Measurements from ENCODE around the gene PTCRA. TPM values are rescaled to one million over a fixed set of nuclear protein-coding genes. Genes with fewer than 3 reads are reported as not detected.
"Not testable (repeated sequence)": the region's sequence is repeated elsewhere in the genome, so short reads cannot be mapped to it uniquely, and the experiment has no call there.

The PTCRA gene
- total RNA-seq, 1 donor from 2014 or later = not detected

DNA sequence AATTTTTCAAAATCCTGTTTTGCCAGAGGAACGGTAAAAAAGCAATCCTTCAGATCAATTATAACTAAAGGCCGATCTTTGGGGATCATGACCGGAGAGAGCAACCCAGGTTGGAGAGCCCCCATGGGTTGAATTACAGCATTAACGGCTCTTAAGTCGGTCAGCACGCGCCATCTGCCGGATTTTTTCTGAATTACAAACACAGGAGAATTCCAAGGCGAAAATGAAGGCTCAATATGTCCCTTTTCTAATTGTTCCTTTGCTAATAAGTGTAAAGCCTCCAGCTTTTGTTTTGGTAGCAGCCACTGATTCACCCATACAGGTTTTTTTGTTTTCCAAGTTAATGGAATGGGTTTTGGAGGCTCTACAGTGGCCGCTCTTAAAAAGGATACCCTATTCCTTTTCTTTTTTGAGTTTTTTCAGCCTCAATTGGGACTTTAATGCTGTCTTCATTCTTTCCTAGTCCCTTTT is 16.9 kb upstream of the PTCRA start:
- peaks cover 18% of the 10 kb centered on the region for H3K4me1 Mint-ChIP-seq
- no peak overlapping the region for H3K4me3 Mint-ChIP-seq
- no peaks in the 10 kb centered on the region for H3K36me3 Mint-ChIP-seq (ENCODE audit: low read depth)
- H3K27ac Mint-ChIP-seq = no peak overlapping the region
- no peak for ATAC-seq (ENCODE audit: low read depth)
- H3K9me3 Mint-ChIP-seq = no peaks in the 10 kb centered on the region
- DNase-seq = no peak
- ChIA-PET CTCF (interaction anchor here (0.7 to 2.1 kb wide), 4 partner anchors 19 to 237 kb away, joined by 3 to 7 read pairs (median 4); partner anchors contain the start of genes KLHDC3, MEA1 and RPL7L1), POLR2A (interaction anchor here (1.1 kb wide), 1 partner anchor 172 kb away, joined by 4 read pairs; no protein-coding TSS in a partner anchor)
- intact Hi-C loops (cut with micrococcal nuclease) = loop anchor here (1.0 to 10.0 kb wide), 6 partner anchors 20 to 1114 kb away; partner anchors contain the start of genes LRRC73, POLR1C, PRICKLE4 and RPL7L1
- peak; percentile 41 for TF ChIP-seq CTCF (IDR thresholded peaks at IDR 0.05)
- no peaks in the 10 kb centered on the region for H3K27me3 Mint-ChIP-seq

DNA sequence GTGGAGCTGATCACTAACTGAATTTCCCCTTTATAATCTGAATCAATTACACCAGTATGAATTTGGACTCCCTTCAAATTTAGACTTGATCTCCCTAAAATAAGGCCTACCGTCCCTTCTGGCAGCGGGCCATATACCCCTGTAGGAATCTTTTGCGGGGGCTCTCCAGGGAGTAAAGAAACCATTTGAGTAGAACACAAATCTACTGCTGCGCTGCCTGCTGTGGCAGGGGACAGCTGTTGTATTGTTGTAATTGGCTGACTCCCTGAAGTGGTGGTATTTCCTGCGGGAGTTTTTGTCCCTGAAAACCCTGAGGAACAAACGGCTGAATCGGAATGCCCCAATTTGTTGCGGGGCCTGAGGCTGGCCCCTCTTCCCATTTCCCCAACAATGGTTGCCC is 16.0 kb upstream of the PTCRA start:
- POLR2A ChIA-PET = interaction anchor here (1.5 to 2.0 kb wide), 4 partner anchors 30 to 244 kb away, joined by 4 to 5 read pairs (median 4); partner anchors contain the start of genes KLC4 and MRPL2
- Mint-ChIP-seq H3K4me1 (peaks cover 12% of the 10 kb centered on the region), H3K27ac (no peak overlapping the region), H3K4me3 (no peak overlapping the region), H3K36me3 (ENCODE audit: low read depth) (no peaks in the 10 kb centered on the region), H3K9me3 (no peaks in the 10 kb centered on the region), H3K27me3 (no peaks in the 10 kb centered on the region)
- intact Hi-C loops (cut with micrococcal nuclease) = loop anchor here (1.0 to 10.0 kb wide), 7 partner anchors 21 to 1115 kb away; partner anchors contain the start of genes GNMT, LRRC73, POLR1C and PRICKLE4
- ATAC-seq (ENCODE audit: low read depth) (no peak), DNase-seq (no peak)
- CTCF ChIA-PET = interaction anchor here (0.8 to 3.2 kb wide), 8 partner anchors 20 to 638 kb away, joined by 3 to 22 read pairs (median 4); partner anchors contain the start of genes CUL7, DNPH1 and RPL7L1
- TF ChIP-seq CTCF (IDR thresholded peaks at IDR 0.05) = no peak

DNA sequence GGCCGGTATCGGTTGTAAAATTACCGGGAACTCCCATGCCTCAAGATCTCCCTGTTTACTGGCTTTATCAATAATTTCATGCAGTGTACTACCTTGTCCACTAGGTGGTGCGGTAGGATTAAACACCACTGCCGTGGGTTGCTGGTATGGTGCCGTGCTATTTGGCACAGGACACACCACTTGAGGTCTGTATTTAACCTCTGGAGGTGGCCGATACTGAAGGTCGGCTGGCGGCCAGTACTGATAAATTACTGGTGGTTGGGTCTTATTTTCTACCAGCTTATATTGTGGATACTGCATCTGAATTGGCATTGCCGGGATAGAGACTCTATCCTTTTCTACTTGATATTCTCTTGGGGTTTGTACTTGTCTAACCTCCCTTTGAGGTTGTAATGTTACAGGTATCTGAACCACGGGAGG is 14.3 kb upstream of the PTCRA start:
- DNase-seq (no peak), ATAC-seq (ENCODE audit: low read depth) (peak; percentile 100)
- no peak overlapping the region for H3K27ac Mint-ChIP-seq
- H3K9me3 Mint-ChIP-seq = no peaks in the 10 kb centered on the region
- ChIA-PET POLR2A (interaction anchor here (1.5 to 2.0 kb wide), 4 partner anchors 28 to 242 kb away, joined by 4 to 5 read pairs (median 4); partner anchors contain the start of genes KLC4 and MRPL2), CTCF (interaction anchor here (0.7 to 3.2 kb wide), 7 partner anchors 9 to 244 kb away, joined by 3 to 22 read pairs (median 4); partner anchors contain the start of genes CNPY3 and PPP2R5D)
- H3K36me3 Mint-ChIP-seq (ENCODE audit: low read depth) = no peaks in the 10 kb centered on the region
- H3K4me3 Mint-ChIP-seq = no peak overlapping the region
- H3K4me1 Mint-ChIP-seq = peaks cover 12% of the 10 kb centered on the region
- peak; percentile 36 for TF ChIP-seq CTCF (IDR thresholded peaks at IDR 0.05)
- H3K27me3 Mint-ChIP-seq = no peaks in the 10 kb centered on the region
- intact Hi-C loops (cut with micrococcal nuclease) = loop anchor here (1.0 to 2.0 kb wide), 5 partner anchors 29 to 242 kb away; partner anchors contain the start of genes GNMT and KLHDC3

- H3K27me3 Mint-ChIP-seq; H3K9me3 Mint-ChIP-seq; H3K4me3 Mint-ChIP-seq; POLR2A ChIA-PET; H3K36me3 Mint-ChIP-seq (ENCODE audit: low read depth); H3K27ac Mint-ChIP-seq; DNase-seq; intact Hi-C loops (cut with micrococcal nuclease); ATAC-seq (ENCODE audit: low read depth): not testable (repeated sequence)
- H3K4me1 Mint-ChIP-seq = peaks cover 12% of the 10 kb centered on the region
- CTCF ChIA-PET = interaction anchor here (1.0 to 3.2 kb wide), 2 partner anchors 241 to 243 kb away, joined by 3 to 22 read pairs; no protein-coding TSS in a partner anchor
Measured at GRCh38 chr6:42902429-42903263, 13.2 kb upstream of the PTCRA start.

GRCh38 chr6:42904467-42904866 is 11.4 kb upstream of the PTCRA start:
- intact Hi-C loops (cut with micrococcal nuclease) = no loop called here
- no peaks in the 10 kb centered on the region for H3K9me3 Mint-ChIP-seq
- ATAC-seq (ENCODE audit: low read depth) (no peak), DNase-seq (no peak)
- peaks cover 9% of the 10 kb centered on the region for H3K4me1 Mint-ChIP-seq
- H3K27ac Mint-ChIP-seq = no peak overlapping the region
- CTCF ChIA-PET = interaction anchor here (0.7 kb wide), 1 partner anchor 272 kb away, joined by 3 read pairs; no protein-coding TSS in a partner anchor
- H3K4me3 Mint-ChIP-seq = no peak overlapping the region
- TF ChIP-seq CTCF (IDR thresholded peaks at IDR 0.05) = no peak
- H3K36me3 Mint-ChIP-seq (ENCODE audit: low read depth) = no peaks in the 10 kb centered on the region
- POLR2A ChIA-PET = interaction anchor here (0.7 kb wide), 2 partner anchors 210 to 500 kb away, joined by 5 to 7 read pairs; no protein-coding TSS in a partner anchor
- H3K27me3 Mint-ChIP-seq = no peaks in the 10 kb centered on the region

Data from activated B cell treated with CpG ODN at 0.5 μM for 24 hours (primary cell).